Testis (tissue), 3 donors: ENCODE data around the gene RNF213. TPM values are rescaled to one million over a fixed set of nuclear protein-coding genes. Genes with fewer than 3 reads are reported as not detected.
"Not testable (repeated sequence)": the region's sequence is repeated elsewhere in the genome, so short reads cannot be mapped to it uniquely, and the experiment has no call there.

Experiments
- DNase-seq: peaks from one replicate; pipeline ENCODE4 v3.0.0-alpha.2; 2019
- H3K27ac ChIP-seq, 2 donors: fragments of 200-600 bp; sonication (generic); one replicate each; pipeline ENCODE4 v1.5.1; 2019
- H3K27me3 ChIP-seq: fragments of 200-600 bp; sonication (generic); one replicate; pipeline ENCODE4 v1.5.1; 2019
- H3K36me3 ChIP-seq: fragments of 200-600 bp; sonication (generic); one replicate; pipeline ENCODE4 v1.5.1; 2017; ENCODE audit warnings: low read depth; ENCODE audit errors: missing control alignments
- H3K4me1 ChIP-seq: fragments of 200-600 bp; sonication (generic); one replicate; pipeline ENCODE4 v1.5.1; 2019
- H3K4me3 ChIP-seq, 2 donors: fragments of 200-600 bp; sonication (generic); one replicate each; pipeline ENCODE4 v1.5.1; 2017 to 2019
- H3K9me3 ChIP-seq: fragments of 200-600 bp; sonication (generic); one replicate; pipeline ENCODE4 v1.5.1; 2017
- CTCF ChIP-seq, 3 experiments: fragments of 450-650 bp in 2 of 3; fragments of 200-600 bp in 1 of 3; sonication (generic) in 1 of 3; IDR thresholded peaks; one replicate each; pipeline ENCODE4 v1.5.1; 2016 to 2019; ENCODE audit warnings: antibody characterized with exemption in 3 of 3, mild to moderate bottlenecking in 2 of 3, moderate library complexity in 1 of 3
- POLR2A ChIP-seq: fragments of 450-650 bp; IDR thresholded peaks from one replicate; pipeline ENCODE4 v1.6.1; 2017; ENCODE audit warnings: antibody characterized with exemption, mild to moderate bottlenecking, moderate library complexity
- WGBS, 2 donors: methylation state at CpG; one replicate each; pipeline ENCODE4 v1.1.5; 2018; 5-methylcytosine and 5-hydroxymethylcytosine counted together
- intact Hi-C: fragments of 100-400 bp; cut with DNase I; formaldehyde crosslinking; loops from one replicate; pipeline ENCODE4 v1.15.1; 2023; ENCODE audit warnings: low total_unique reads
- polyA plus RNA-seq: library from polyadenylated mRNA; stranded (reverse); fragments of 350-450 nt; fragmentation: Illumina TruSeq; extraction: RNeasy Lipid Tissue Mini Kit (QIAGEN cat#74804); gene quantifications from one replicate; pipeline ENCODE4 v1.2.3, GENCODE V29; 2014; ENCODE audit warnings: low read depth, low replicate concordance; ENCODE audit not compliant: insufficient read depth
- total RNA-seq, 2 donors: library from RNA; depleted of rRNA; stranded (reverse); fragments of >200 nt; gene quantifications; one replicate each; pipeline ENCODE4 v1.2.3, GENCODE V29; 2016

Gene RNF213
- total and polyA plus RNA-seq, 3 donors from 2014 or later: 25.3 to 68.9 (median 66.9) TPM

GRCh38 chr17:80327518-80327917, 66.9 kb downstream of the RNF213 start:
- H3K27me3 ChIP-seq: no peaks in the 10 kb centered on the region
- TF ChIP-seq POLR2A: no peak
- TF ChIP-seq CTCF (IDR thresholded peaks at IDR 0.05): no peak
- intact Hi-C loops: no loop called here
- H3K27ac ChIP-seq: no peak overlapping the region
- H3K4me1 ChIP-seq: no peaks in the 10 kb centered on the region
- peaks cover 3% of the 10 kb centered on the region for H3K36me3 ChIP-seq
- H3K9me3 ChIP-seq: no peaks in the 10 kb centered on the region
- H3K4me3 ChIP-seq: no peak overlapping the region
- no peak for DNase-seq
- WGBS, 2 donors: 69 to 76% methylated on average over 10 of the region's 10 CpGs

DNA sequence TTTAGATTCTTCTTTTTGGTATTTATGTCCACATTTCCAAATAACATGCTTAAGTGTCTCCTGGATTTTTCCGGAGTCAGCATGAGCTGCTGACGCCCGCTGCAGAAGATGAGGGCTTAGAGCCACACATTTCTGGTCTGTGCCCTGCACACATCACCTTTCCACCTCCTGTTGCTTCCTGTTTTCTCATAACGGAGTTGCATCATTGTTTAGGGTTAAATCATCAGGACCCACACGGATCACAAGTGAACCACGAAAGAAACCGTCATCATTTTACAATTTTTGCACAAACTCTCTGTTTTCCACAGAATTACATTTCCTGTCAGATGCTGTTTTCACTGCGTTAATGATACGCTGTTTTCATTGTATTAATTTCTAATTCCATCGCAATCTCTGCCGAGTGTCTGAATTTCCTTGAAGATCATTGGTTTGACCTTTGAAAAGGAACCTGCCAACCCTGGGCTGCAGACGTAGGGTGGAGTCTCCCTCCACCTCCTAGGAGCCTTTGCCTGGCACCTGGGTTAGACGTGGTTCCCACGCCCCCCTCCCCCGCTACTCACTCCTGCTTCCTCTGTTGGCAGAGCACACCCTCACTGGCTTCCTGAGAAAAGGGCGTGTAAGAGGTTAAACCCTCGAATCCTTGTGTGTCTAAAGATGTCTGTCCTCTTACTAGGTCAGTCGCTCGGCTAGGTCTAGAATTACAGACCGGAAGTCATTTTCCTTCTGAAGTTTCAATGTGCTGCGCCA, 68.2 kb downstream of the RNF213 start:
- Histone ChIP-seq H3K27ac (no peak overlapping the region), H3K27me3 (no peaks in the 10 kb centered on the region), H3K4me3 (no peak overlapping the region), H3K9me3 (no peaks in the 10 kb centered on the region), H3K36me3 (no peaks in the 10 kb centered on the region), H3K4me1 (no peaks in the 10 kb centered on the region)
- DNase-seq: no peak
- TF ChIP-seq POLR2A: no peak
- no peak for TF ChIP-seq CTCF (IDR thresholded peaks at IDR 0.05)
- intact Hi-C loops: no loop called here
- WGBS, 2 donors: 89 to 90% methylated on average over 21 of the region's 21 CpGs

DNA sequence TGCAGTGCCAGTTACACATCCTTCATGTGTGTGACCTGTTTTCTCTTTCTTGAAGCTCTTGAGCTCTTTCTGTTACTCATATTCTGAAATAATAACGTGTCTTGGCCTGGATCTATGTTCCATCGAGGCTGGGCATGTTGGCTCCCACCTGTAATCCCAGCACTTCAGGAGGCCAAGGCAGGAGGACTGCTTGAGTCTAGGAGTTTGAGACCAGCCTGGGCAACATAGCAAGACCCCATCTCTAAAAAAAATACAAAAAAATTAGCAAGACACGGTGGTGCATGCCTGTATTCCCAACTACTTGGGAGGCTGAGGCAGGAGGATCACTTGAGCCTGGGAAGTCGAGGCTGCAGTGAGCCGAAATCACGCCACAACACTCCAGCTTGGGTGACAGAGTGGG, 68.8 kb downstream of the RNF213 start:
- H3K27me3 ChIP-seq, H3K36me3 ChIP-seq, H3K9me3 ChIP-seq, intact Hi-C loops, H3K27ac ChIP-seq, H3K4me3 ChIP-seq, DNase-seq, H3K4me1 ChIP-seq: not testable (repeated sequence)
- WGBS, 2 donors: 78 to 97% methylated on average over 6 of the region's 6 CpGs

DNA sequence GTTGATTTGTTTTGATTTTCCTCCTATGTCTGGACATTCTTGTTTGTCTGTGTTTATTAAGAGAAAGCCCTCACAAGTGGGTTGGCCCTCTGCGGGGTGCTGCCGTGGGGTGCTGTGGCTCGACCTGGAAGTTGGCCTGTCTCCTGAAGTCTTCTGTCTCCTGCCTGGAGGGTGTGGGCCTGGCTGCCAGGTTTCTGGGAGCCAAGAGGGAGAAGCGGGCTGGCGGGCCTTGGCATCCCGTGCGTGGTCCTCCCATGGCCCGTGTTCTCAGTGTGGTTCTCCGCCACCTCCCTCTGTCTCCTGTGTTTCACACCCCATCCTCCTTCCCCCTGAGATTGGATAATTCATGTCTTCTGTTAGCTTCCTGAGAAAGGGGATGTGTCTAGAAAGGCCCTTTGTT, 69.6 kb downstream of the RNF213 start:
- Histone ChIP-seq H3K36me3 (no peaks in the 10 kb centered on the region), H3K27ac (no peak overlapping the region), H3K4me1 (no peaks in the 10 kb centered on the region), H3K4me3 (no peak overlapping the region), H3K27me3 (no peaks in the 10 kb centered on the region), H3K9me3 (no peaks in the 10 kb centered on the region)
- 92 to 95% methylated on average over 9 of the region's 9 CpGs for WGBS, 2 donors
- no peak for DNase-seq
- intact Hi-C loops: loop anchor here (10.0 kb wide), 1 partner anchor 1045 kb away; no protein-coding TSS in a partner anchor
- TF ChIP-seq POLR2A: no peak
- TF ChIP-seq CTCF (IDR thresholded peaks at IDR 0.05): no peak

GRCh38 chr17:80330938-80331337, 70.3 kb downstream of the RNF213 start:
- not testable (repeated sequence) for H3K27me3 ChIP-seq, H3K9me3 ChIP-seq, DNase-seq, H3K36me3 ChIP-seq, H3K27ac ChIP-seq, H3K4me3 ChIP-seq, H3K4me1 ChIP-seq
- 87 to 91% methylated on average over 6 of the region's 6 CpGs for WGBS, 2 donors
- intact Hi-C loops: loop anchor here (10.0 kb wide), 1 partner anchor 1046 kb away; no protein-coding TSS in a partner anchor

DNA sequence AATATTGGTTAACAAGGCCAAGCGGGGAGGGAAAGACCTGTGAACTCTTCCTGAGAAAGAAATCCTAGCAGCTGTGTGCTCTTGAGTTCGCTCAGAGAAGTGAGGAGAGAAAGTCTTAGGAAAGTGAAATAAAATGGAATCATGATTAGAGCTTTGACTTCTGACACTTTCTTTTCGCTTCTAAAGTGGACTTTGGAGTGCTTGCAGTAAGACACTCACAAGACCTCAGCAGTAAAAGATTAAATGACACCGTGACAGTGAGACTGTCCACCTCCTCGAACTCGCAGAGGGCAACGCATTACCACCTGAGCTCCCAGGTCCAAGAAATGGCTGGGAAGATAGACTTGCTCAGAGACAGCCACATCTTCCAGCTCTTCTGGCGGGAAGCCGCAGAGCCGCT, 71.2 kb downstream of the RNF213 start:
- Histone ChIP-seq H3K36me3 (no peaks in the 10 kb centered on the region), H3K9me3 (no peaks in the 10 kb centered on the region), H3K27me3 (no peaks in the 10 kb centered on the region), H3K27ac (no peak overlapping the region), H3K4me1 (no peaks in the 10 kb centered on the region), H3K4me3 (no peak overlapping the region)
- no peak for TF ChIP-seq CTCF (IDR thresholded peaks at IDR 0.05)
- no peak for TF ChIP-seq POLR2A
- intact Hi-C loops: loop anchor here (10.0 kb wide), 1 partner anchor 1047 kb away; no protein-coding TSS in a partner anchor
- WGBS, 2 donors: 83 to 94% methylated on average over 10 of the region's 10 CpGs
- no peak for DNase-seq
